Measurements from ENCODE around the gene CFAP161. TPM values are rescaled to one million over a fixed set of nuclear protein-coding genes. Genes with fewer than 3 reads are reported as not detected.
A peak's percentile ranks its signal among the peaks of the same experiment; 100 is the strongest.

The CFAP161 gene
- polyA plus RNA-seq (2013, experiment 1 of 2), result 0.06 TPM
- polyA plus RNA-seq (2013, experiment 2 of 2), result 0.07 TPM

GRCh38 chr15:81133782-81134461 lies at the start of gene CFAP161:
Gene CFAP161 (plus strand): TSS chr15:81134270. CDS start chr15:81134330, 60 bp downstream.
- no peak within 1 kb of the TSS for H4K8ac ChIP-seq (ENCODE audit: low read depth, low read length)
- no peak within 1 kb of the TSS for H3K27ac ChIP-seq (ENCODE audit: low read depth, low read length)
- peak within 1 kb of the TSS; percentile 79 for H3K4me2 ChIP-seq (ENCODE audit: low read length)
- no peaks in the 10 kb centered on the region for H3K79me1 ChIP-seq (ENCODE audit: low read length)
- H3K23ac ChIP-seq (ENCODE audit: low read length), result no peak within 1 kb of the TSS
- no peak within 1 kb of the TSS for H4K5ac ChIP-seq (ENCODE audit: low read length)
- peak within 1 kb of the TSS; percentile 10 for H3K9ac ChIP-seq (ENCODE audit: low read length)
- no peaks in the 10 kb centered on the region for H3K36me3 ChIP-seq (ENCODE audit: control insufficient read depth, insufficient read depth, low read length)
- H2BK120ac ChIP-seq (ENCODE audit: low read depth, low read length), result no peak within 1 kb of the TSS
- H3K4me3 ChIP-seq (ENCODE audit: low read length), result no peak within 1 kb of the TSS
- WGBS (ENCODE audit: extremely low coverage, insufficient coverage, low lambda C conversion rate), result no CpG with 5 or more reads among the region's 33 CpGs
- H2AK5ac ChIP-seq (ENCODE audit: low read length), result no peak within 1 kb of the TSS
- no peak within 1 kb of the TSS for H3K56ac ChIP-seq (ENCODE audit: low read length)
- H3K27me3 ChIP-seq (ENCODE audit: insufficient read depth, low read length, poor library complexity), result no peaks in the 10 kb centered on the region
- no peak within 1 kb of the TSS for H3K4ac ChIP-seq (ENCODE audit: low read depth, low read length)
- no peak within 1 kb of the TSS for H2BK5ac ChIP-seq (ENCODE audit: low read length)
- no peak within 1 kb of the TSS for H2BK15ac ChIP-seq (replicated peaks; ENCODE audit: low read depth)
- no peaks in the 10 kb centered on the region for H3K4me1 ChIP-seq (ENCODE audit: control insufficient read depth, low read depth, low read length)
- H3K18ac ChIP-seq (ENCODE audit: low read length), result no peak within 1 kb of the TSS
- DNase-seq, result peak; percentile 94
- no peaks in the 10 kb centered on the region for H3K79me2 ChIP-seq (ENCODE audit: control insufficient read depth, insufficient read depth, low read length)

DNA sequence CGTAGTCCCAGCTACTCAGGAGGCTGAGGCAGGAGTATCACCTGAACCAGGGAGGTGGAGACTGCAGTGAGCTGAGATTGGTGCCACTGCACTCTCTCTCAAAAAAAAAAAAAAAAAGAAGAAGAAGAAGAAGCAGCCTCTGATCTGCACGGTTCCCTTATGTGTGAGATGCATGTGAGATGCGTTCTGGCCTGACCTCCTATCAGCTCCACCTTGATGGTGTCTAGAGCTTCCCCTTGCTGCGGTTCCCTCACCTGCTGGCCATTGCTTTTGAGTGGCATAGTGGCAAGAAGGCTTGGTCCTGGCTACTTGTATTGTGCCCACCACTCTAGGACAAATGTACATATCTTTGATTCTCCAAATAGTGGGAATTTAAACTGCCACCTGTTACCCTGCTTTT lies 49.4 kb upstream of the CFAP161 start:
- Histone ChIP-seq H3K27ac (ENCODE audit: low read depth, low read length) (no peak overlapping the region), H3K27me3 (ENCODE audit: insufficient read depth, low read length, poor library complexity) (no peaks in the 10 kb centered on the region), H3K18ac (ENCODE audit: low read length) (no peak overlapping the region), H3K4ac (ENCODE audit: low read depth, low read length) (no peak overlapping the region), H2BK5ac (ENCODE audit: low read length) (no peak overlapping the region), H3K9ac (ENCODE audit: low read length) (no peak overlapping the region), H2BK120ac (ENCODE audit: low read depth, low read length) (no peak overlapping the region), H2AK5ac (ENCODE audit: low read length) (no peak overlapping the region), H3K4me1 (ENCODE audit: control insufficient read depth, low read depth, low read length) (no peaks in the 10 kb centered on the region), H4K8ac (ENCODE audit: low read depth, low read length) (no peak overlapping the region), H3K23ac (ENCODE audit: low read length) (no peak overlapping the region), H4K5ac (ENCODE audit: low read length) (no peak overlapping the region), H3K4me3 (ENCODE audit: low read length) (no peak overlapping the region), H3K4me2 (ENCODE audit: low read length) (no peak overlapping the region), H3K36me3 (ENCODE audit: control insufficient read depth, insufficient read depth, low read length) (no peaks in the 10 kb centered on the region), H3K56ac (ENCODE audit: low read length) (no peak overlapping the region), H3K79me1 (ENCODE audit: low read length) (no peaks in the 10 kb centered on the region), H3K79me2 (ENCODE audit: control insufficient read depth, insufficient read depth, low read length) (no peaks in the 10 kb centered on the region), H2BK15ac (replicated peaks; ENCODE audit: low read depth) (no peak overlapping the region)
- DNase-seq, result no peak
- no CpG with 5 or more reads among the region's 4 CpGs for WGBS (ENCODE audit: extremely low coverage, insufficient coverage, low lambda C conversion rate)

GRCh38 chr15:81085213-81085612 lies 48.9 kb upstream of the CFAP161 start:
- Histone ChIP-seq H3K27me3 (ENCODE audit: insufficient read depth, low read length, poor library complexity) (no peaks in the 10 kb centered on the region), H4K5ac (ENCODE audit: low read length) (no peak overlapping the region), H3K27ac (ENCODE audit: low read depth, low read length) (no peak overlapping the region), H3K4me2 (ENCODE audit: low read length) (no peak overlapping the region), H2BK5ac (ENCODE audit: low read length) (no peak overlapping the region), H3K18ac (ENCODE audit: low read length) (no peak overlapping the region), H3K4ac (ENCODE audit: low read depth, low read length) (no peak overlapping the region), H3K79me1 (ENCODE audit: low read length) (no peaks in the 10 kb centered on the region), H3K36me3 (ENCODE audit: control insufficient read depth, insufficient read depth, low read length) (no peaks in the 10 kb centered on the region), H2BK15ac (replicated peaks; ENCODE audit: low read depth) (no peak overlapping the region), H3K4me1 (ENCODE audit: control insufficient read depth, low read depth, low read length) (no peaks in the 10 kb centered on the region), H3K23ac (ENCODE audit: low read length) (no peak overlapping the region), H3K56ac (ENCODE audit: low read length) (no peak overlapping the region), H3K79me2 (ENCODE audit: control insufficient read depth, insufficient read depth, low read length) (no peaks in the 10 kb centered on the region), H4K8ac (ENCODE audit: low read depth, low read length) (no peak overlapping the region), H2BK120ac (ENCODE audit: low read depth, low read length) (no peak overlapping the region), H3K9ac (ENCODE audit: low read length) (no peak overlapping the region), H2AK5ac (ENCODE audit: low read length) (no peak overlapping the region), H3K4me3 (ENCODE audit: low read length) (no peak overlapping the region)
- no peak for DNase-seq
- WGBS (ENCODE audit: extremely low coverage, insufficient coverage, low lambda C conversion rate), result no CpG with 5 or more reads among the region's 2 CpGs

- no peak overlapping the region for H3K18ac ChIP-seq (ENCODE audit: low read length)
- H3K79me2 ChIP-seq (ENCODE audit: control insufficient read depth, insufficient read depth, low read length), result no peaks in the 10 kb centered on the region
- WGBS (ENCODE audit: extremely low coverage, insufficient coverage, low lambda C conversion rate), result no CpG with 5 or more reads among the region's 5 CpGs
- no peaks in the 10 kb centered on the region for H3K36me3 ChIP-seq (ENCODE audit: control insufficient read depth, insufficient read depth, low read length)
- H4K8ac ChIP-seq (ENCODE audit: low read depth, low read length), result no peak overlapping the region
- H3K79me1 ChIP-seq (ENCODE audit: low read length), result no peaks in the 10 kb centered on the region
- H3K9ac ChIP-seq (ENCODE audit: low read length), result no peak overlapping the region
- no peak overlapping the region for H3K4me3 ChIP-seq (ENCODE audit: low read length)
- H2AK5ac ChIP-seq (ENCODE audit: low read length), result no peak overlapping the region
- no peak overlapping the region for H2BK120ac ChIP-seq (ENCODE audit: low read depth, low read length)
- H3K56ac ChIP-seq (ENCODE audit: low read length), result no peak overlapping the region
- DNase-seq, result no peak
- no peak overlapping the region for H3K4me2 ChIP-seq (ENCODE audit: low read length)
- no peak overlapping the region for H2BK15ac ChIP-seq (replicated peaks; ENCODE audit: low read depth)
- no peaks in the 10 kb centered on the region for H3K27me3 ChIP-seq (ENCODE audit: insufficient read depth, low read length, poor library complexity)
- H3K27ac ChIP-seq (ENCODE audit: low read depth, low read length), result no peak overlapping the region
- no peaks in the 10 kb centered on the region for H3K4me1 ChIP-seq (ENCODE audit: control insufficient read depth, low read depth, low read length)
- no peak overlapping the region for H3K4ac ChIP-seq (ENCODE audit: low read depth, low read length)
- no peak overlapping the region for H2BK5ac ChIP-seq (ENCODE audit: low read length)
- no peak overlapping the region for H4K5ac ChIP-seq (ENCODE audit: low read length)
- H3K23ac ChIP-seq (ENCODE audit: low read length), result no peak overlapping the region
Measured at GRCh38 chr15:81085898-81086297, 48.2 kb upstream of the CFAP161 start.

DNA sequence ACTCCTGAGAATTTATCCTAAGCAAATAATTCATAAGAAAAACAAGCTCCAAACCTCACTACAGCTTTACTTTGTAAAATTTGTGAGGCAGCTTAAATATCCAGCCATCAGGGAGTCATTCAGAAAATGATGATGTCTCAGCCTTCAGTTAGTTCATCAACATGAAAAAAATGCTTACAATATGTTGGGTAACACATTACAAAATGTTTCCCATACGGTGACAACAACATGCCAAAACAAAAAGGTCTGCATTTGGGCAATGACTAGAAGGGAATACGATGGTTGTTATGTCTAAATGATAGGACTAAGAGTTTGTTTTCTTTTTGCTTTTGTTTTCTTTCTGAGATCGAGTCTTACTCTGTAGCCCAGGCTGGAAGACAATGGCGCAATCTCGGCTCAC lies 47.0 kb upstream of the CFAP161 start:
- Histone ChIP-seq H2AK5ac (ENCODE audit: low read length) (no peak overlapping the region), H3K79me2 (ENCODE audit: control insufficient read depth, insufficient read depth, low read length) (no peaks in the 10 kb centered on the region), H3K56ac (ENCODE audit: low read length) (no peak overlapping the region), H2BK5ac (ENCODE audit: low read length) (no peak overlapping the region), H4K5ac (ENCODE audit: low read length) (no peak overlapping the region), H3K36me3 (ENCODE audit: control insufficient read depth, insufficient read depth, low read length) (no peaks in the 10 kb centered on the region), H3K4me2 (ENCODE audit: low read length) (no peak overlapping the region), H3K4me1 (ENCODE audit: control insufficient read depth, low read depth, low read length) (no peaks in the 10 kb centered on the region), H3K4ac (ENCODE audit: low read depth, low read length) (no peak overlapping the region), H2BK120ac (ENCODE audit: low read depth, low read length) (no peak overlapping the region), H2BK15ac (replicated peaks; ENCODE audit: low read depth) (no peak overlapping the region), H3K27ac (ENCODE audit: low read depth, low read length) (no peak overlapping the region), H3K4me3 (ENCODE audit: low read length) (no peak overlapping the region), H3K23ac (ENCODE audit: low read length) (no peak overlapping the region), H4K8ac (ENCODE audit: low read depth, low read length) (no peak overlapping the region), H3K9ac (ENCODE audit: low read length) (no peak overlapping the region), H3K27me3 (ENCODE audit: insufficient read depth, low read length, poor library complexity) (no peaks in the 10 kb centered on the region), H3K18ac (ENCODE audit: low read length) (no peak overlapping the region), H3K79me1 (ENCODE audit: low read length) (no peaks in the 10 kb centered on the region)
- no peak for DNase-seq
- no CpG with 5 or more reads among the region's 5 CpGs for WGBS (ENCODE audit: extremely low coverage, insufficient coverage, low lambda C conversion rate)

DNA sequence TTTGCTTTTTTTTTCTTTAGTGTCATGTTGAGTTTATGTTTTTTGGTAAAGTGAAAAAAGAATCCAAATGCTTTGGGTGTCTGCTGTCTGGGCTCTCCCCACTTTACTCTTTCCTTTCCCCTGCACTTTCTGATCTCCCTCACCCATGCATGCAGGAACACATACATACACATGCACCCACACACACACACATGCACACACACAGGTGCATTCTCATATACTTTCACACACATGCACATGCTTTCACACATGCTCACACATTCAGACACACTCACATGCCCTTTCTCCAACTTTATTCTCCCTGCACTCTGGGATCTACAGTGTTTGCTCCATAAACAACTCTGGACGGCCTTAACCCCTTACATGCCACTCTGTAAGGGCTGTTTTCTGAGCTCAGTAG lies 46.4 kb upstream of the CFAP161 start:
- WGBS (ENCODE audit: extremely low coverage, insufficient coverage, low lambda C conversion rate), result no CpG with 5 or more reads among the region's 1 CpG
- no peak overlapping the region for H4K5ac ChIP-seq (ENCODE audit: low read length)

More for the DNA sequence above, 46.4 kb upstream of the CFAP161 start:
- no peaks in the 10 kb centered on the region for H3K79me1 ChIP-seq (ENCODE audit: low read length)
- H3K4ac ChIP-seq (ENCODE audit: low read depth, low read length), result no peak overlapping the region
- DNase-seq, result no peak
- H3K56ac ChIP-seq (ENCODE audit: low read length), result no peak overlapping the region
- no peak overlapping the region for H2AK5ac ChIP-seq (ENCODE audit: low read length)
- H3K4me1 ChIP-seq (ENCODE audit: control insufficient read depth, low read depth, low read length), result no peaks in the 10 kb centered on the region
- H3K79me2 ChIP-seq (ENCODE audit: control insufficient read depth, insufficient read depth, low read length), result no peaks in the 10 kb centered on the region
- no peak overlapping the region for H3K4me2 ChIP-seq (ENCODE audit: low read length)
- H2BK120ac ChIP-seq (ENCODE audit: low read depth, low read length), result no peak overlapping the region
- no peaks in the 10 kb centered on the region for H3K36me3 ChIP-seq (ENCODE audit: control insufficient read depth, insufficient read depth, low read length)
- no peak overlapping the region for H2BK5ac ChIP-seq (ENCODE audit: low read length)
- no peak overlapping the region for H4K8ac ChIP-seq (ENCODE audit: low read depth, low read length)
- H3K23ac ChIP-seq (ENCODE audit: low read length), result no peak overlapping the region
- H3K9ac ChIP-seq (ENCODE audit: low read length), result no peak overlapping the region
- H3K18ac ChIP-seq (ENCODE audit: low read length), result no peak overlapping the region
- no peak overlapping the region for H3K27ac ChIP-seq (ENCODE audit: low read depth, low read length)
- H3K4me3 ChIP-seq (ENCODE audit: low read length), result no peak overlapping the region
- H2BK15ac ChIP-seq (replicated peaks; ENCODE audit: low read depth), result no peak overlapping the region
- no peaks in the 10 kb centered on the region for H3K27me3 ChIP-seq (ENCODE audit: insufficient read depth, low read length, poor library complexity)
